ENCODE measurements around the gene PTPRN2.

DNA sequence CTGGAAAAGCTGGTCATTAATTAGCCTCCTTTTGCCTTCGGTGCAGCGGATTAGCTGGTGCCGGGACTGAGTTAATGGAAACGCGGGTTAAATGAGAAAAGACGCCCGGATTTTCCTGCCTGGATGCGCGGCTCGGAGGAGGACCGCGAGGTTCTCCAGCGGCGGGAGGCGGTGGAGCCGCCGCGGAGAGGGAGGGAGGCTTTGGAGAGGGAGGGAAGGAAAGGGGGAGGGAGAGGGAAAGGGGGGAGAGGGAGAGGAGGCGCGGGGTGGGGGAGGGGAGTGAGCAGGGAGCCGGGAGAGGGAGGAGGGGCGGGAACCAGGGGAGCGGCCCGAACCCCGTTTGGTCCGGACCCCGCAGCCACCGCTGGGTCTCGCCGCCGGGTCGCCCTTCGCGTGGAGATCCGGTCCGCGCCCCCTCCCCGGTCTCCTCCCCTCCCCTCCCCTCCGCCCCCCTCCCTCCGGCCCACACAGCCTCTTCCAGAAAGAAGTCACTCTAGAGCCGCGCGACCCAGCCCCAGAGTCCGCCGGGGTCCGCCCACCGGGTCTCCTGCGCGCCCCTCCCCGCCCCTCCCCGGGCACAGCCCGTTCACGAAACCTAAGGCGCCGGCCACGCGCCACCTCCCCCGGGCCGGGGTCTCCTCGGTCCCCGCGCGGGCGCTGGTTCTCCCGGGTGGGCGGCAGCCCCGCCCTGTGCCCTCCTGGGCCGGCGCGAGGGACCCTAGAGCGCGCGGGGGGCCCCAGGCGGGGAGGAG lies 903.3 kb downstream of the PTPRN2 start:
- TF ChIP-seq, protein P1, sequence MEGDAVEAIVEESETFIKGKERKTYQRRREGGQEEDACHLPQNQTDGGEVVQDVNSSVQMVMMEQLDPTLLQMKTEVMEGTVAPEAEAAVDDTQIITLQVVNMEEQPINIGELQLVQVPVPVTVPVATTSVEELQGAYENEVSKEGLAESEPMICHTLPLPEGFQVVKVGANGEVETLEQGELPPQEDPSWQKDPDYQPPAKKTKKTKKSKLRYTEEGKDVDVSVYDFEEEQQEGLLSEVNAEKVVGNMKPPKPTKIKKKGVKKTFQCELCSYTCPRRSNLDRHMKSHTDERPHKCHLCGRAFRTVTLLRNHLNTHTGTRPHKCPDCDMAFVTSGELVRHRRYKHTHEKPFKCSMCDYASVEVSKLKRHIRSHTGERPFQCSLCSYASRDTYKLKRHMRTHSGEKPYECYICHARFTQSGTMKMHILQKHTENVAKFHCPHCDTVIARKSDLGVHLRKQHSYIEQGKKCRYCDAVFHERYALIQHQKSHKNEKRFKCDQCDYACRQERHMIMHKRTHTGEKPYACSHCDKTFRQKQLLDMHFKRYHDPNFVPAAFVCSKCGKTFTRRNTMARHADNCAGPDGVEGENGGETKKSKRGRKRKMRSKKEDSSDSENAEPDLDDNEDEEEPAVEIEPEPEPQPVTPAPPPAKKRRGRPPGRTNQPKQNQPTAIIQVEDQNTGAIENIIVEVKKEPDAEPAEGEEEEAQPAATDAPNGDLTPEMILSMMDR (IDR thresholded peaks at IDR 0.05; ENCODE audit: low read depth, low read length): no peak
- TF ChIP-seq POLR2A (IDR thresholded peaks at IDR 0.05; ENCODE audit: extremely low read depth, insufficient read length): no peak
- no peak for TF ChIP-seq MYC (IDR thresholded peaks at IDR 0.05; ENCODE audit: low read depth, low read length)
